Peyer's patch (tissue), 4 donors: ENCODE measurements around the gene OR10A2. TPM values are rescaled to one million over a fixed set of nuclear protein-coding genes. Genes with fewer than 3 reads are reported as not detected.

Source experiments
- DNase-seq, 3 donors: peaks; one replicate each; pipeline ENCODE4 v3.0.0-alpha.2; 2017 to 2019
- H3K27ac ChIP-seq, 4 donors: fragments of 200-600 bp; sonication (generic); one replicate each; pipeline ENCODE4 v1.5.1; 2016 to 2019
- H3K27me3 ChIP-seq, 2 donors: fragments of 200-600 bp; sonication (generic); one replicate each; pipeline ENCODE4 v1.5.1; 2019
- H3K36me3 ChIP-seq, 3 donors: fragments of 200-600 bp; sonication (generic); one replicate each; pipeline ENCODE4 v1.5.1; 2016 to 2019
- H3K4me1 ChIP-seq, 4 donors: fragments of 200-600 bp; sonication (generic); one replicate each; pipeline ENCODE4 v1.5.1; 2016 to 2019
- H3K4me3 ChIP-seq, 4 donors: fragments of 200-600 bp; sonication (generic); 1 replicate in 3 of 4; 2 replicates in 1 of 4; pipeline ENCODE4 v1.5.1; 2016 to 2019; ENCODE audit warnings: mild to moderate bottlenecking in 1 of 4
- H3K9me3 ChIP-seq, 4 donors: fragments of 200-600 bp; sonication (generic); one replicate each; pipeline ENCODE4 v1.5.1; 2016 to 2019; ENCODE audit warnings: mild to moderate bottlenecking in 1 of 4
- POLR2A ChIP-seq, 2 donors: fragments of 450-650 bp; IDR thresholded peaks; one replicate each; pipeline ENCODE4 v1.5.1; 2017; ENCODE audit warnings: antibody characterized with exemption in 2 of 2, mild to moderate bottlenecking in 2 of 2, moderate library complexity in 2 of 2
- total RNA-seq, 4 donors: library from RNA; depleted of rRNA; stranded (reverse); fragments of >200 nt; gene quantifications; one replicate each; pipeline ENCODE4 v1.1.0, GENCODE V29; 2016
- TF ChIP-seq, protein P1 (sequence below), 6 experiments: fragments of 450-650 bp in 4 of 6; fragments of 200-600 bp in 2 of 6; sonication (generic) in 1 of 6; IDR thresholded peaks; one replicate each; pipeline ENCODE4 v1.5.1; 2017 to 2019; ENCODE audit warnings: antibody characterized with exemption in 6 of 6, mild to moderate bottlenecking in 3 of 6, moderate library complexity in 1 of 6

The OR10A2 gene
- total RNA-seq, 4 donors from 2014 or later = not detected

GRCh38 chr11:6888830-6889229 is 26.0 kb downstream of the OR10A2 start:
- Histone ChIP-seq H3K36me3 (no peaks in the 10 kb centered on the region), H3K4me1 (no peaks in the 10 kb centered on the region), H3K4me3 (no peak overlapping the region), H3K27me3 (no peaks in the 10 kb centered on the region), H3K27ac (no peak overlapping the region), H3K9me3 (no peaks in the 10 kb centered on the region)
- DNase-seq = no peak
- no peak for TF ChIP-seq POLR2A (IDR thresholded peaks at IDR 0.05)
- TF ChIP-seq, protein P1, sequence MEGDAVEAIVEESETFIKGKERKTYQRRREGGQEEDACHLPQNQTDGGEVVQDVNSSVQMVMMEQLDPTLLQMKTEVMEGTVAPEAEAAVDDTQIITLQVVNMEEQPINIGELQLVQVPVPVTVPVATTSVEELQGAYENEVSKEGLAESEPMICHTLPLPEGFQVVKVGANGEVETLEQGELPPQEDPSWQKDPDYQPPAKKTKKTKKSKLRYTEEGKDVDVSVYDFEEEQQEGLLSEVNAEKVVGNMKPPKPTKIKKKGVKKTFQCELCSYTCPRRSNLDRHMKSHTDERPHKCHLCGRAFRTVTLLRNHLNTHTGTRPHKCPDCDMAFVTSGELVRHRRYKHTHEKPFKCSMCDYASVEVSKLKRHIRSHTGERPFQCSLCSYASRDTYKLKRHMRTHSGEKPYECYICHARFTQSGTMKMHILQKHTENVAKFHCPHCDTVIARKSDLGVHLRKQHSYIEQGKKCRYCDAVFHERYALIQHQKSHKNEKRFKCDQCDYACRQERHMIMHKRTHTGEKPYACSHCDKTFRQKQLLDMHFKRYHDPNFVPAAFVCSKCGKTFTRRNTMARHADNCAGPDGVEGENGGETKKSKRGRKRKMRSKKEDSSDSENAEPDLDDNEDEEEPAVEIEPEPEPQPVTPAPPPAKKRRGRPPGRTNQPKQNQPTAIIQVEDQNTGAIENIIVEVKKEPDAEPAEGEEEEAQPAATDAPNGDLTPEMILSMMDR (IDR thresholded peaks at IDR 0.05) = no peak

GRCh38 chr11:6889835-6890234 is 27.0 kb downstream of the OR10A2 start:
- no peak for TF ChIP-seq POLR2A (IDR thresholded peaks at IDR 0.05)
- TF ChIP-seq, protein P1 (IDR thresholded peaks at IDR 0.05) = no peak
- no peaks in the 10 kb centered on the region for H3K9me3 ChIP-seq

GRCh38 chr11:6892400-6892799 is 29.5 kb downstream of the OR10A2 start, which contains the start of gene OR2D2:
OR2D2 (minus strand) TSS chr11:6892500; CDS start chr11:6892500, 0 bp downstream.
- no peak for TF ChIP-seq POLR2A (IDR thresholded peaks at IDR 0.05)
- TF ChIP-seq, protein P1 (IDR thresholded peaks at IDR 0.05) = no peak
- DNase-seq = no peak
- Histone ChIP-seq H3K4me3 (no peak within 1 kb of the TSS), H3K27me3 (no peaks in the 10 kb centered on the region), H3K36me3 (no peaks in the 10 kb centered on the region), H3K27ac (no peak within 1 kb of the TSS), H3K9me3 (no peaks in the 10 kb centered on the region), H3K4me1 (no peaks in the 10 kb centered on the region)

More at GRCh38 chr11:6889835-6890234, 27.0 kb downstream of the OR10A2 start:
- Histone ChIP-seq H3K4me3 (no peak overlapping the region), H3K36me3 (no peaks in the 10 kb centered on the region), H3K4me1 (no peaks in the 10 kb centered on the region), H3K27ac (no peak overlapping the region), H3K27me3 (no peaks in the 10 kb centered on the region)
- no peak for DNase-seq

DNA sequence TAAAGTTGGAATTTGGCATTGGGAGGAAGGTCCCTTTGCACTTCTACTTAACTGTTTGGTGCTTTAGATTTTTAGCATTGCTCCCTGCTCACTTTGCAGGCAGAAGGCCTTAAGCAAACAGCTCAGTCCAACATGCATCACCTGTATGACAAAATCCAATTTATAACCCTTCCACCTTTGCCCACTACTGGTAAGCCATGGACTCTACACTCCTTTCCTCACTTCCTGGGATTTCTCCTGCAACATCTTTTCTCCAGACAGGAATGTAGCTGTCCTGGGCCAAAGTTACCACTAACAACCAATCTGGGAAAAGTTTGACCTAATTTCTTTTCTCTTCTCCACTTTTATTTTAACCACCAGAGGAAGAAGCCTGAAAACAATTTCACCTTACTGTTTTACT is 31.2 kb downstream of the OR10A2 start:
- Histone ChIP-seq H3K4me1 (no peaks in the 10 kb centered on the region), H3K27me3 (no peaks in the 10 kb centered on the region), H3K27ac (no peak overlapping the region), H3K4me3 (no peak overlapping the region), H3K36me3 (no peaks in the 10 kb centered on the region), H3K9me3 (no peaks in the 10 kb centered on the region)
- TF ChIP-seq POLR2A (IDR thresholded peaks at IDR 0.05) = no peak
- TF ChIP-seq, protein P1 (IDR thresholded peaks at IDR 0.05) = no peak
- DNase-seq = no peak

DNA sequence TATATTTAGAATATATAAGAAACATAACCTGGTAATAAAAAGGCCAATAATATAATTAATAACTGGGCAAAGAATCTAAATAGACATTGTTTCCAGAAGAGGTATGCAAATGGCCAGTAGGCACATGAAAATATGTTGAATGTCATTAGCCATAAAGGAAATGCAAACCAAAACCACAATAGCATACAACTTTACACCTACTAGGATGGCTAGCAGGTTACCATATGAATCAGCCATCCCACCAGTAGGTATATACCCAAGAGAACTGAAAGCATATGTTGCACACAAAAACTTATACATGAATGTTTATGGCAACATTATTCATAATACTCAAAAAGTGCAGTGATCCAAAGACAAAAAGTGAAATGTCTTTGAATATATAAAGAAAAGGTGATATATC is 32.2 kb downstream of the OR10A2 start:
- H3K36me3 ChIP-seq = no peaks in the 10 kb centered on the region
- H3K4me1 ChIP-seq = no peaks in the 10 kb centered on the region
- H3K4me3 ChIP-seq = no peak overlapping the region
- H3K27ac ChIP-seq = no peak overlapping the region
- no peaks in the 10 kb centered on the region for H3K9me3 ChIP-seq
- no peak for TF ChIP-seq POLR2A (IDR thresholded peaks at IDR 0.05)
- TF ChIP-seq, protein P1 (IDR thresholded peaks at IDR 0.05) = no peak
- H3K27me3 ChIP-seq = no peaks in the 10 kb centered on the region
- no peak for DNase-seq

GRCh38 chr11:6898911-6899310 is 36.1 kb downstream of the OR10A2 start:
- H3K4me3 ChIP-seq = no peak overlapping the region

More at GRCh38 chr11:6898911-6899310, 36.1 kb downstream of the OR10A2 start:
- TF ChIP-seq, protein P1 (IDR thresholded peaks at IDR 0.05) = no peak
- TF ChIP-seq POLR2A (IDR thresholded peaks at IDR 0.05) = no peak
- H3K4me1 ChIP-seq = no peaks in the 10 kb centered on the region
- H3K27me3 ChIP-seq = no peaks in the 10 kb centered on the region
- H3K27ac ChIP-seq = no peak overlapping the region
- no peak for DNase-seq
- no peaks in the 10 kb centered on the region for H3K36me3 ChIP-seq
- no peaks in the 10 kb centered on the region for H3K9me3 ChIP-seq
